ENCODE measurements around the gene NRXN3. TPM values are rescaled to one million over a fixed set of nuclear protein-coding genes. Genes with fewer than 3 reads are reported as not detected.

NRXN3 gene
- total and polyA plus RNA-seq, 2 of the 4 experiments (the other 2 are of a cell fraction) = 4.8 to 25.1 TPM

- intact Hi-C loops (cut with micrococcal nuclease) (loop anchor here (10.0 kb wide), 1 partner anchor 582 kb away; no protein-coding TSS in a partner anchor), dilution Hi-C loops (cut with HindIII; ENCODE audit: low sequenced_read_pairs, unreplicated experiment) (no loop called here), in situ Hi-C loops (cut with MboI; ENCODE audit: low sequenced_read_pairs) (no loop called here)
- no TSS peak for BruUV-seq (replicated peaks)
- Histone ChIP-seq H3K56ac (ENCODE audit: extremely low read depth, insufficient read depth, low read length) (no peak overlapping the region), H3K27me3 (ENCODE audit: control insufficient read depth, insufficient read depth, low read length) (no peaks in the 10 kb centered on the region), H3K9me3 (ENCODE audit: control insufficient read depth, insufficient read depth, low read length) (no peaks in the 10 kb centered on the region), H3K4me3 (ENCODE audit: insufficient read depth, low read depth, low read length) (no peak overlapping the region), H2AK9ac (replicated peaks; ENCODE audit: low read depth, low read length, poor library complexity) (no peak overlapping the region), H3K23ac (ENCODE audit: low read depth, low read length) (no peak overlapping the region), H2AFZ (replicated peaks; ENCODE audit: low read length, poor library complexity) (no peak overlapping the region), H2BK120ac (ENCODE audit: low read depth, low read length) (no peak overlapping the region), H3K4me2 (ENCODE audit: low read depth, low read length) (no peak overlapping the region), H2AK5ac (ENCODE audit: low read depth, low read length) (no peak overlapping the region), H3K36me3 (ENCODE audit: control insufficient read depth, insufficient read depth, low read length) (no peaks in the 10 kb centered on the region), H3K9ac (ENCODE audit: low read depth, low read length) (no peak overlapping the region), H3K27ac (ENCODE audit: insufficient read depth, low read length) (no peak overlapping the region), H2BK20ac (ENCODE audit: low read depth, low read length) (no peak overlapping the region), H2BK5ac (ENCODE audit: low read depth, low read length, poor library complexity, severe bottlenecking) (no peak overlapping the region), H2BK15ac (ENCODE audit: low read depth, low read length) (no peak overlapping the region), H3K4ac (ENCODE audit: low read depth, low read length) (no peak overlapping the region), H4K8ac (ENCODE audit: low read depth in 2 of 2, low read length in 2 of 2) (no peak overlapping the region), H4K5ac (ENCODE audit: low read depth, low read length) (no peak overlapping the region), H3K9me1 (ENCODE audit: insufficient read depth, low read length) (no peaks in the 10 kb centered on the region), H3K14ac (replicated peaks; ENCODE audit: low read depth, low read length) (no peak overlapping the region), H4K20me1 (ENCODE audit: insufficient read depth, low read length) (no peaks in the 10 kb centered on the region), H3K18ac (ENCODE audit: low read depth, low read length) (no peak overlapping the region), H4K91ac (ENCODE audit: insufficient read depth, low read depth, low read length) (no peak overlapping the region), H3K4me1 (ENCODE audit: control insufficient read depth, insufficient read depth, low read length) (no peaks in the 10 kb centered on the region), H3K79me1 (ENCODE audit: low read depth in 1 of 2, low read length in 2 of 2) (no peaks in the 10 kb centered on the region)
- WGBS, 2 experiments (ENCODE audit: extremely low coverage in 2 of 2, insufficient read length in 1 of 2) = no CpG with 5 or more reads among the region's 1 CpG
- TF ChIP-seq SMC3 (IDR thresholded peaks at IDR 0.05; ENCODE audit: low read depth, low read length) = no peak
- TF ChIP-seq FOS (IDR thresholded peaks at IDR 0.05; ENCODE audit: low read depth, low read length) = no peak
- ATAC-seq (ENCODE audit: low read depth) (no peak), DNase-seq (peak; percentile 33)
- CTCF ChIA-PET = no interaction called here
- POLR2A ChIA-PET (ENCODE audit: unreplicated experiment) = no interaction called here
These were observed 1686.2 kb downstream of the NRXN3 start for GRCh38 chr14:79856381-79856780.

All from IMR-90 (cell line).